WTC11 (cell line): Measurements from ENCODE around the gene ACOX2. TPM values are rescaled to one million over a fixed set of nuclear protein-coding genes. Genes with fewer than 3 reads are reported as not detected.

Experiments used
- ATAC-seq: fragments of 200-7000 bp; cut with Tn5 transposase; 2 replicates; pipeline ENCODE4 v1.10.0; 2021; ENCODE audit warnings: mild to moderate bottlenecking, moderate library complexity
- CTCF ChIA-PET: fragments of 300-600 bp; sonication (Branson Sonifier 250); formaldehyde crosslinking; loops from one replicate; lab custom pipeline; 2021; ENCODE audit warnings: antibody characterized with exemption; lab: Charles Lee
- POLR2A ChIA-PET: fragments of 350-600 bp; sonication (Branson Sonifier 250); formaldehyde crosslinking; loops from one replicate; lab custom pipeline; 2021; ENCODE audit warnings: antibody characterized with exemption; lab: Charles Lee
- DNase-seq: peaks from one replicate; pipeline ENCODE4 v3.0.0; 2021; ENCODE audit warnings: low spot score
- H3K27ac Mint-ChIP-seq: 2 replicates; pipeline ENCODE4 v1.8.0; 2021; ENCODE audit warnings: mixed read lengths
- H3K27me3 Mint-ChIP-seq: 2 replicates; pipeline ENCODE4 v1.8.0; 2021; ENCODE audit warnings: low read depth, mild to moderate bottlenecking, moderate library complexity, mixed read lengths
- H3K36me3 Mint-ChIP-seq: 2 replicates; pipeline ENCODE4 v1.8.0; 2021; ENCODE audit warnings: mixed read lengths
- H3K4me1 Mint-ChIP-seq: 2 replicates; pipeline ENCODE4 v1.8.0; 2022; ENCODE audit warnings: mixed read lengths
- H3K4me3 Mint-ChIP-seq: 2 replicates; pipeline ENCODE4 v1.8.0; 2021; ENCODE audit warnings: mild to moderate bottlenecking, moderate library complexity, mixed read lengths
- H3K9me3 Mint-ChIP-seq: 2 replicates; pipeline ENCODE4 v1.8.0; 2021; ENCODE audit warnings: mixed read lengths
- CBFB ChIP-seq: sonication (generic); formaldehyde crosslinking; IDR thresholded peaks from 2 replicates; pipeline ENCODE4 v1.8.1; 2022; ENCODE audit warnings: mild to moderate bottlenecking, low read depth, missing genetic modification reagents
- E2F5 ChIP-seq: sonication (generic); formaldehyde crosslinking; IDR thresholded peaks from 2 replicates; pipeline ENCODE4 v1.8.1; 2022; ENCODE audit warnings: mild to moderate bottlenecking, moderate library complexity, missing genetic modification reagents
- ELF4 ChIP-seq: sonication (generic); formaldehyde crosslinking; IDR thresholded peaks from 2 replicates; pipeline ENCODE4 v1.8.1; 2022; ENCODE audit warnings: low read depth, mild to moderate bottlenecking, moderate library complexity, missing genetic modification reagents
- FOXK1 ChIP-seq: sonication (generic); formaldehyde crosslinking; IDR thresholded peaks from 2 replicates; pipeline ENCODE4 v1.8.0; 2022; ENCODE audit warnings: mild to moderate bottlenecking, moderate library complexity, missing genetic modification reagents
- GTF2I ChIP-seq: fragments of 250-450 bp; sonication (Bioruptor Pico); conservative IDR thresholded peaks from 2 replicates; pipeline ENCODE4 v1.4.0; 2021; ENCODE audit warnings: mild to moderate bottlenecking
- IRF2 ChIP-seq: sonication (generic); formaldehyde crosslinking; IDR thresholded peaks from 2 replicates; pipeline ENCODE4 v1.8.0; 2022; ENCODE audit warnings: low read depth, missing genetic modification reagents, borderline replicate concordance
- JAZF1 ChIP-seq: fragments of 250-450 bp; sonication (Bioruptor Pico); IDR thresholded peaks from 2 replicates; pipeline ENCODE4 v1.9.0; 2021; ENCODE audit warnings: moderate library complexity, mild to moderate bottlenecking, inconsistent platforms
- JUN ChIP-seq: sonication (generic); formaldehyde crosslinking; IDR thresholded peaks from 2 replicates; pipeline ENCODE4 v1.8.0; 2023; ENCODE audit warnings: mild to moderate bottlenecking, missing genetic modification reagents
- KAT7 ChIP-seq: sonication (generic); formaldehyde crosslinking; IDR thresholded peaks from 2 replicates; pipeline ENCODE4 v1.8.1; 2023; ENCODE audit warnings: missing genetic modification reagents, mild to moderate bottlenecking, borderline replicate concordance
- MXD4 ChIP-seq: fragments of 250-450 bp; sonication (Bioruptor Pico); IDR thresholded peaks from 2 replicates; pipeline ENCODE4 v1.8.0; 2021; ENCODE audit warnings: mild to moderate bottlenecking, moderate library complexity, borderline replicate concordance
- NR3C1 ChIP-seq: sonication (generic); formaldehyde crosslinking; conservative IDR thresholded peaks from 2 replicates; pipeline ENCODE4 v1.8.1; 2023; ENCODE audit warnings: low read depth, mild to moderate bottlenecking, missing genetic modification reagents
- USF1 ChIP-seq: sonication (generic); formaldehyde crosslinking; IDR thresholded peaks from 2 replicates; pipeline ENCODE4 v1.8.0; 2022; ENCODE audit warnings: mild to moderate bottlenecking, missing genetic modification reagents
- ZNF232 ChIP-seq: sonication (generic); formaldehyde crosslinking; IDR thresholded peaks from 2 replicates; pipeline ENCODE4 v1.8.0; 2022; ENCODE audit warnings: mild to moderate bottlenecking, missing genetic modification reagents
- ZNF396 ChIP-seq: fragments of 250-450 bp; sonication (Bioruptor Pico); IDR thresholded peaks from 2 replicates; pipeline ENCODE4 v1.8.0; 2021; ENCODE audit warnings: mild to moderate bottlenecking, moderate library complexity, borderline replicate concordance
- ZNF416 ChIP-seq: fragments of 250-450 bp; sonication (Bioruptor Pico); IDR thresholded peaks from 2 replicates; pipeline ENCODE4 v1.9.0; 2021; ENCODE audit warnings: mild to moderate bottlenecking, inconsistent platforms
- total RNA-seq: library from RNA; stranded (reverse); gene quantifications from 3 replicates; pipeline ENCODE4 v1.2.3, GENCODE V29; 2021
- TF ChIP-seq, protein P1 (sequence below): fragments of 250-450 bp; sonication (Bioruptor Pico); IDR thresholded peaks from 2 replicates; pipeline ENCODE4 v1.8.0; 2021; ENCODE audit warnings: mild to moderate bottlenecking
- TF ChIP-seq, protein P2 (sequence below): sonication (generic); formaldehyde crosslinking; IDR thresholded peaks from 2 replicates; pipeline ENCODE4 v1.8.0; 2022; ENCODE audit warnings: mild to moderate bottlenecking, missing genetic modification reagents
- TF ChIP-seq, protein P3 (sequence below): sonication (generic); formaldehyde crosslinking; IDR thresholded peaks from 2 replicates; pipeline ENCODE4 v1.8.1; 2022; ENCODE audit warnings: low read depth, mild to moderate bottlenecking, moderate library complexity, missing genetic modification reagents, borderline replicate concordance
- TF ChIP-seq, protein P4 (sequence below): fragments of 200-600 bp; IDR thresholded peaks from 2 replicates; pipeline ENCODE4 v1.8.0; 2022; ENCODE audit warnings: antibody characterized with exemption
- TF ChIP-seq, protein P5 (sequence below): sonication (generic); formaldehyde crosslinking; IDR thresholded peaks from 2 replicates; pipeline ENCODE4 v1.8.1; 2022; ENCODE audit warnings: missing genetic modification reagents, borderline replicate concordance
- TF ChIP-seq, protein P6 (sequence below): sonication (generic); formaldehyde crosslinking; IDR thresholded peaks from 2 replicates; pipeline ENCODE4 v1.8.1; 2022; ENCODE audit warnings: low read depth, missing genetic modification reagents, borderline replicate concordance

Gene ACOX2
- total RNA-seq, 1 experiment from 2014 or later, result 1.1 TPM

DNA sequence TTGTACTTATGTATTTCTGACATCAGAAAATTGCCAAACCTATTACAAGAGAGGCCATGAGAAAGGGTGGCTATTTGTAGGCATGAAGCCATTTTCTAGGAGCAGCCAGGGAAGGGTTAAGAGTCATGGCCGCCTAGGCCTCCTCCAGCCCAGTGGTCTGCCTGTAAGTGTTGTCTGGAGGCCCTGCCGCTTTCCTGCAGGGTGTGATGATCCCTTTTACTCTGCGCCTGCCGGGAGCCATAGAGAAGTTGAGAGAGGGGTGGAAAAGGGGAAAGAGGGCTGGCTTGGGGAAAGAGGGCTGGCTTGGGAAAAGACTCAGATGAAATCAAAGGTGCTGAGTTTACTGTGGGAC, 74.2 kb downstream of the ACOX2 start:
- H3K36me3 Mint-ChIP-seq, result no peaks in the 10 kb centered on the region
- no peaks in the 10 kb centered on the region for H3K27me3 Mint-ChIP-seq
- H3K27ac Mint-ChIP-seq, result peak overlapping the region; percentile 93
- DNase-seq, result peak; percentile 29
- H3K4me1 Mint-ChIP-seq, result peaks cover 15% of the 10 kb centered on the region
- CTCF ChIA-PET, result no interaction called here
- H3K4me3 Mint-ChIP-seq, result no peak overlapping the region
- ATAC-seq, result peak; percentile 72
- no peaks in the 10 kb centered on the region for H3K9me3 Mint-ChIP-seq
- no peak for TF ChIP-seq MXD4 (CRISPR knock-in tag)
- TF ChIP-seq, protein P1, sequence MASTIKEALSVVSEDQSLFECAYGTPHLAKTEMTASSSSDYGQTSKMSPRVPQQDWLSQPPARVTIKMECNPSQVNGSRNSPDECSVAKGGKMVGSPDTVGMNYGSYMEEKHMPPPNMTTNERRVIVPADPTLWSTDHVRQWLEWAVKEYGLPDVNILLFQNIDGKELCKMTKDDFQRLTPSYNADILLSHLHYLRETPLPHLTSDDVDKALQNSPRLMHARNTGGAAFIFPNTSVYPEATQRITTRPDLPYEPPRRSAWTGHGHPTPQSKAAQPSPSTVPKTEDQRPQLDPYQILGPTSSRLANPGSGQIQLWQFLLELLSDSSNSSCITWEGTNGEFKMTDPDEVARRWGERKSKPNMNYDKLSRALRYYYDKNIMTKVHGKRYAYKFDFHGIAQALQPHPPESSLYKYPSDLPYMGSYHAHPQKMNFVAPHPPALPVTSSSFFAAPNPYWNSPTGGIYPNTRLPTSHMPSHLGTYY (CRISPR knock-in tag), result 0 out of 2 replicates have a peak, but pooled peaks have one; percentile 21
- TF ChIP-seq, all 79 proteins: peak for 1
- POLR2A ChIA-PET, result no interaction called here

DNA sequence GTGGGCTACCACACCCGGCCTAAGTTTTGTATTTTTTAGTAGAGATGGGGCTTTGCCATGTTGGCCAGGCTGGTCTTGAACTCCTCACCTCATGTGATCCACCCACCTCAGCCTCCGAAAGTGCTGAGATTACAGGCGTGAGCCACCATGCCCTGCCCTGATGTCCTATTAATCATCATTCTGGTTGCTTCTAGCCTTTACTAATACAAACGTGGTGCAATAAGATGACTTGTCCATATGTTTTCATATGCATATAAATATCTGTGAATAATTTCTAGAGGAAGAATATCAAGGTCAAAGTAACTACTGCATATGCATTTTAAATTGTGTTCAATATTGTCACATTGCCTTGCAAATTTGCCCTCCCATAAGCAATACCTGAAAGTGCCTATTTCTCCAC, 77.8 kb downstream of the ACOX2 start:
- H3K4me1 Mint-ChIP-seq, result peaks cover 15% of the 10 kb centered on the region
- CTCF ChIA-PET, result no interaction called here
- TF ChIP-seq NR3C1 (CRISPR knock-in tag), result no peak
- TF ChIP-seq, protein P2, sequence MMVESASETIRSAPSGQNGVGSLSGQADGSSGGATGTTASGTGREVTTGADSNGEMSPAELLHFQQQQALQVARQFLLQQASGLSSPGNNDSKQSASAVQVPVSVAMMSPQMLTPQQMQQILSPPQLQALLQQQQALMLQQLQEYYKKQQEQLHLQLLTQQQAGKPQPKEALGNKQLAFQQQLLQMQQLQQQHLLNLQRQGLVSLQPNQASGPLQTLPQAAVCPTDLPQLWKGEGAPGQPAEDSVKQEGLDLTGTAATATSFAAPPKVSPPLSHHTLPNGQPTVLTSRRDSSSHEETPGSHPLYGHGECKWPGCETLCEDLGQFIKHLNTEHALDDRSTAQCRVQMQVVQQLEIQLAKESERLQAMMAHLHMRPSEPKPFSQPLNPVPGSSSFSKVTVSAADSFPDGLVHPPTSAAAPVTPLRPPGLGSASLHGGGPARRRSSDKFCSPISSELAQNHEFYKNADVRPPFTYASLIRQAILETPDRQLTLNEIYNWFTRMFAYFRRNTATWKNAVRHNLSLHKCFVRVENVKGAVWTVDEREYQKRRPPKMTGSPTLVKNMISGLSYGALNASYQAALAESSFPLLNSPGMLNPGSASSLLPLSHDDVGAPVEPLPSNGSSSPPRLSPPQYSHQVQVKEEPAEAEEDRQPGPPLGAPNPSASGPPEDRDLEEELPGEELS (CRISPR knock-in tag), result no peak
- TF ChIP-seq, protein P3, sequence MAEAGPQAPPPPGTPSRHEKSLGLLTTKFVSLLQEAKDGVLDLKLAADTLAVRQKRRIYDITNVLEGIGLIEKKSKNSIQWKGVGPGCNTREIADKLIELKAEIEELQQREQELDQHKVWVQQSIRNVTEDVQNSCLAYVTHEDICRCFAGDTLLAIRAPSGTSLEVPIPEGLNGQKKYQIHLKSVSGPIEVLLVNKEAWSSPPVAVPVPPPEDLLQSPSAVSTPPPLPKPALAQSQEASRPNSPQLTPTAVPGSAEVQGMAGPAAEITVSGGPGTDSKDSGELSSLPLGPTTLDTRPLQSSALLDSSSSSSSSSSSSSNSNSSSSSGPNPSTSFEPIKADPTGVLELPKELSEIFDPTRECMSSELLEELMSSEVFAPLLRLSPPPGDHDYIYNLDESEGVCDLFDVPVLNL (CRISPR knock-in tag), result no peak
- no peak for TF ChIP-seq USF1 (CRISPR knock-in tag)
- no peak for TF ChIP-seq CBFB (CRISPR knock-in tag)
- no peak for TF ChIP-seq IRF2 (CRISPR knock-in tag)
- TF ChIP-seq, protein P4, sequence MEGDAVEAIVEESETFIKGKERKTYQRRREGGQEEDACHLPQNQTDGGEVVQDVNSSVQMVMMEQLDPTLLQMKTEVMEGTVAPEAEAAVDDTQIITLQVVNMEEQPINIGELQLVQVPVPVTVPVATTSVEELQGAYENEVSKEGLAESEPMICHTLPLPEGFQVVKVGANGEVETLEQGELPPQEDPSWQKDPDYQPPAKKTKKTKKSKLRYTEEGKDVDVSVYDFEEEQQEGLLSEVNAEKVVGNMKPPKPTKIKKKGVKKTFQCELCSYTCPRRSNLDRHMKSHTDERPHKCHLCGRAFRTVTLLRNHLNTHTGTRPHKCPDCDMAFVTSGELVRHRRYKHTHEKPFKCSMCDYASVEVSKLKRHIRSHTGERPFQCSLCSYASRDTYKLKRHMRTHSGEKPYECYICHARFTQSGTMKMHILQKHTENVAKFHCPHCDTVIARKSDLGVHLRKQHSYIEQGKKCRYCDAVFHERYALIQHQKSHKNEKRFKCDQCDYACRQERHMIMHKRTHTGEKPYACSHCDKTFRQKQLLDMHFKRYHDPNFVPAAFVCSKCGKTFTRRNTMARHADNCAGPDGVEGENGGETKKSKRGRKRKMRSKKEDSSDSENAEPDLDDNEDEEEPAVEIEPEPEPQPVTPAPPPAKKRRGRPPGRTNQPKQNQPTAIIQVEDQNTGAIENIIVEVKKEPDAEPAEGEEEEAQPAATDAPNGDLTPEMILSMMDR, result no peak
- TF ChIP-seq ZNF232, result no peak
- TF ChIP-seq, protein P5, sequence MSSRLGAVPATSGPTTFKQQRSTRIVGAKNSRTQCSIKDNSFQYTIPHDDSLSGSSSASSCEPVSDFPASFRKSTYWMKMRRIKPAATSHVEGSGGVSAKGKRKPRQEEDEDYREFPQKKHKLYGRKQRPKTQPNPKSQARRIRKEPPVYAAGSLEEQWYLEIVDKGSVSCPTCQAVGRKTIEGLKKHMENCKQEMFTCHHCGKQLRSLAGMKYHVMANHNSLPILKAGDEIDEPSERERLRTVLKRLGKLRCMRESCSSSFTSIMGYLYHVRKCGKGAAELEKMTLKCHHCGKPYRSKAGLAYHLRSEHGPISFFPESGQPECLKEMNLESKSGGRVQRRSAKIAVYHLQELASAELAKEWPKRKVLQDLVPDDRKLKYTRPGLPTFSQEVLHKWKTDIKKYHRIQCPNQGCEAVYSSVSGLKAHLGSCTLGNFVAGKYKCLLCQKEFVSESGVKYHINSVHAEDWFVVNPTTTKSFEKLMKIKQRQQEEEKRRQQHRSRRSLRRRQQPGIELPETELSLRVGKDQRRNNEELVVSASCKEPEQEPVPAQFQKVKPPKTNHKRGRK (CRISPR knock-in tag), result no peak
- no peak for TF ChIP-seq E2F5 (CRISPR knock-in tag)
- TF ChIP-seq, protein P6, sequence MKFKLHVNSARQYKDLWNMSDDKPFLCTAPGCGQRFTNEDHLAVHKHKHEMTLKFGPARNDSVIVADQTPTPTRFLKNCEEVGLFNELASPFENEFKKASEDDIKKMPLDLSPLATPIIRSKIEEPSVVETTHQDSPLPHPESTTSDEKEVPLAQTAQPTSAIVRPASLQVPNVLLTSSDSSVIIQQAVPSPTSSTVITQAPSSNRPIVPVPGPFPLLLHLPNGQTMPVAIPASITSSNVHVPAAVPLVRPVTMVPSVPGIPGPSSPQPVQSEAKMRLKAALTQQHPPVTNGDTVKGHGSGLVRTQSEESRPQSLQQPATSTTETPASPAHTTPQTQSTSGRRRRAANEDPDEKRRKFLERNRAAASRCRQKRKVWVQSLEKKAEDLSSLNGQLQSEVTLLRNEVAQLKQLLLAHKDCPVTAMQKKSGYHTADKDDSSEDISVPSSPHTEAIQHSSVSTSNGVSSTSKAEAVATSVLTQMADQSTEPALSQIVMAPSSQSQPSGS, result no peak
- no peak for TF ChIP-seq ZNF416 (CRISPR knock-in tag)
- TF ChIP-seq JUN (CRISPR knock-in tag), result no peak
- TF ChIP-seq ELF4 (CRISPR knock-in tag), result no peak
- TF ChIP-seq FOXK1 (CRISPR knock-in tag), result no peak
- no peak for TF ChIP-seq ZNF396 (CRISPR knock-in tag)
- no peak for TF ChIP-seq KAT7 (CRISPR knock-in tag)
- TF ChIP-seq JAZF1, result no peak
- no peak for TF ChIP-seq GTF2I
- TF ChIP-seq, all 79 proteins: peak for 0
- Mint-ChIP-seq H3K9me3 (peaks cover 24% of the 10 kb centered on the region), H3K27ac (no peak overlapping the region), H3K4me3 (no peak overlapping the region), H3K27me3 (no peaks in the 10 kb centered on the region; the same call in 1 of the 2 replicates), H3K36me3 (peaks cover 17% of the 10 kb centered on the region)
- POLR2A ChIA-PET, result no interaction called here
- DNase-seq (no peak), ATAC-seq (no peak)
